CD4-positive, alpha-beta T cell treated with Interleukin-2 at 100 ng/mL for 4 hours (primary cell): ENCODE data around the gene PHKB.
A peak's percentile ranks its signal among the peaks of the same experiment; 100 is the strongest.

Source experiments
- DNase-seq: peaks from one replicate; pipeline ENCODE4 v3.0.0-alpha.2; 2020; ENCODE audit warnings: low spot score

Gene PHKB

DNA sequence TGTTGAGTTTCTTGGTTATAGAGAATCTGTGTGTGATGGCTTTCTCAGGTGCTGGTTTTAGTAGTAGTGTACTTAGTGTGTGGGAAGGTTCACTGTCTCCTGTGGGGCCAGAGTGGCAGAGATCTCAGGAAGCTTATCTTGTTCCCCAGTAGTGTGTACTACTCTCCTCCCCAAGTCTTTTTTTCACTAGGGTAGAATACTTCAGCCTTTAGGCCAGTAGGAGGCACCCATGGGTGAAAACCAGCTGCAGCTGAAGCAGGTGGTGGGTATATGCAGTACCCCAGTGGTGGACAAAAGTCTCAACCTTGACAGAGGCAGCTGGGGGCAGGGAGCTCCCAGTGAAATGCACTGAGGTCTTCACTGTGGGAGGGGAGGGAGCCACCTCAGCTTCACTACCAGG is 109.9 kb downstream of the PHKB start:
- DNase-seq: no peak

DNA sequence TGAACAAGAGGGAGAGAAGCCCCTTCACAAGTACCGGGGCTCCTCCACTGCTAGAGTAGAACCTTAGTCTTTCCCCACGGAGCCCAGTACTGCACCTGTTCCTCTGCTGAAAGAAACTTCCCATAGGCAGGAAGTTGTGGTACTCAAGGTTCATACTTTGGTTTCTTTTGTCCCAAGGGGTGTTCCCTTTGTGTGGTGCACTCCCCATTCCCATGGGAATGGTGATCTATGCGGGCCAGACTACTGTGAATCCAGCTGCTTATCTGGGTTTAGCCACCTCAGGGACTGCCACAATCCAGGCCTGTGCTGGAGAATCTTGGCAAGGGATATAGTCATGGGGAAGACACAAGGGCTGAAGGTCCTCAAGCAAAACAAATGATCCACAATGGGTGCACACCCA is 110.6 kb downstream of the PHKB start:
- DNase-seq: no peak

DNA sequence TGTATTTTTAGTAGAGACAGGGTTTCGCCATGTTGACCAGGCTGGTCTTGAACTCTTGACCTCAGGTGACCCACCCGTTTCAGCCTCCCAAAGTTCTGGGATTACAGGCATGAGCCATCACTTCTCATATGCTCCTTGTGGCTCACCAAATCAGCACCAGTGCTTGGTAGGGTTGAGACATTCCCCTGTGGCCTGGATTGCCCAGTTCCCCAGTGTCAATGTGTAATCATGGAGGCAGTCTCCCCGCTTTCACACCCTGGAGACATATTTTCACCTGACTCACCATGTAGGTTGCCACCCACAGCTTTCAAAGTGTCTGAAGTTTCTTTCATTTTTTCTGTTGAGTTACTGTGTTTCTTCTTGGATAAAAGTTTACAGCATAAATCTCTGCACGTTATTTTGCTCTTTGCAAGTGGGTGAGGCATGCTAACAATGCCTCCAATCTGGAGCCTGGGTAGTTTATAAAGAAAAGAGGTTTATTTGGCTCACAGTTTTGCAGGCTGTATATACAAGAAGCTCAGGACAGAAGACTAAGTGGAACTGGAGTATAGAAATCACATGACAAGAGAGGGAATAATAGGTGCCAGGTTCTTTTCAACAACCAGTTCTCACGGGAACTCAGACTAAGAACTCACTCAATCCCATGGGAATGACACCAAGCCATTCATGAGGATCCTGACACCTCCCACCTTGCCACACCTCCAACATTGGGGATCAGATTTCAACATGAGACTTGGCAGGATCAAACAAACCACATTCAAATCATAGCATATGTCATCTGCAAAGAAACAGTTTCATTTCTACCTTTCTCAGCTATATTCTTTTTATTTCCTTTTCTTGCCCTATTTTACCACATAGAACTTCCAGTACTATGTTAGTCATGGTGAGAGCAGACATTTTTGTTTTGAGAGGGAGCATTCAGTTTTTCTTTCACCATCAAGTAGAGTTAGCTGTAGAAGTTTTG is 113.2 kb downstream of the PHKB start:
- DNase-seq: peak; percentile 10

GRCh38 chr16:47577029-47577428 is 115.9 kb downstream of the PHKB start:
- no peak for DNase-seq

DNA sequence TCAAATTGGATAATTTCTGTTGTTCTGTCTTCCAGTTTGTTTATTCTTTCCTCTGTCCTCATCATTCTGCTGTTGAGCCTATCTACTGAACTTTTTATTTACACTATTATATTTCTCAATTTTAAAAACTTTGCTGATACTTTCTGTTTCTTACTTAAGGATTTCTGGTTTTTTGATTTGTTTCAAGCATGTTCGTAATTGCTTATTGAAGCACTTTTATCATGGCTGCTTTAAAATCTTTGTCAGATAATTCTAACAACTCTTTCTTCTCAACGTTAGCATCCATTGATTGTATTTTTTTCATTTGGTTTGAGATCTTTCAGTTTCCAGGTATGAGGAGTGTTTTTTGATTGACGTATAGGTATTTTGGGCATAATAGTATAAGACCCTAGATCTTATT is 116.9 kb downstream of the PHKB start:
- DNase-seq: no peak

- DNase-seq: no peak
Measured at GRCh38 chr16:47578573-47578972, 117.4 kb downstream of the PHKB start.

- DNase-seq: no peak
Measured at GRCh38 chr16:47581114-47581513, 120.0 kb downstream of the PHKB start.

GRCh38 chr16:47584464-47585225 is 123.5 kb downstream of the PHKB start:
- DNase-seq: no peak

DNA sequence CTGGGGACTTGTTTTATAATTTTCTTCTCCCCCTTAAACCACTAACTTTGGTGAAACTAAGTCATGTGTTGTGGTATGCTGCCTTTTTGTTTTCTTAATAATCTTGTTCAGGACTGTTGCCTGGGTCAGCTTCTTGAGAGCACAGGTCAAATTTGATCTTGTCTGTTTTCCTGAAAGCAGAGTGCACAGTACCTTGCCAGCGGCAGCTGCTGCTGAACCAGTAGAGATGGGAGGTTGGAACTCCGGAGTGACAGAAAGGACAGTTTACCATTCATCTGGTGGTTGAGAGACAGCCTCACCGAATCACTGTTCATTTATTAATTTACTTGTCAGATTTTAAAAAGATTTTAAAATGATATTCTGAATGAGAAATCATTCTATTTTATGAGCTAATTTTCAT is 125.0 kb downstream of the PHKB start:
- no peak for DNase-seq

GRCh38 chr16:47590472-47590871 is 129.3 kb downstream of the PHKB start:
- no peak for DNase-seq

DNA sequence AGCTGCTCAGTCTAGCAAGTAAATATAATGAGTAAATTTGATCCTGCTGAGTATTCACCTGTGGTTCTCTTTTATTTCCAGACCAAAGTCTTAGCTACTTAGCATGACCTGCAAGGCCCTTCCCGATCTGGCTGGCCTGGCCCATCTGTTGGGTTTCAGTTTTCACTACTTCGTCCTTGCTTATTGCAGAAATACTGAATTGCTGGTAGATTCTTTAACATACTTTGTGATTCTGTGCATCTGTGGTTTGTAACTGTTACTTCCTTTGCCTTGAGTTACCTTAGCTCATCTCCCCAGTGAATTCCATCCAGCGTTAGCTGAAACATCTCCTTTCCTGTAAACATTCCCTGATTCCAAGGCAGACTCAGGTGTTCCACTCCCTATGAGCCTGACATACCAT is 131.1 kb downstream of the PHKB start:
- DNase-seq: no peak

DNA sequence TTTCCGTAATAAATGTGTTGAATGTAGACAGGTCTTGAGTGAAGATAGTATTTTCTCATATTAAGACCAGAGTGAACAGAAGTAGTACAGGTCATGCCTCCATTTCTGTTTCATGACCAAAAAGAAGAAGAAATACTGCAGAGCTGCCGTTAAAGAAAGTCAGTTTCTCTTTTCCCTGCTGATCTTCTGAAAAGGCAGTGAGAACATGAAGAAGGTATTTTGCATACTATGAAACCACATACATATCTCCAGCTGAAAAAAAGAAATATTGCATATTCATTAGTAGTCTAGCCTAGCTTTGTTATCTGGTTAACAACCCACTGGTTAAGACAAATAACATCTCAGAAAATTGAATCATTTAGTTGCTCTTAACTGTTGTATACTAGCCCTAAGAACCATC is 138.4 kb downstream of the PHKB start:
- no peak for DNase-seq

DNA sequence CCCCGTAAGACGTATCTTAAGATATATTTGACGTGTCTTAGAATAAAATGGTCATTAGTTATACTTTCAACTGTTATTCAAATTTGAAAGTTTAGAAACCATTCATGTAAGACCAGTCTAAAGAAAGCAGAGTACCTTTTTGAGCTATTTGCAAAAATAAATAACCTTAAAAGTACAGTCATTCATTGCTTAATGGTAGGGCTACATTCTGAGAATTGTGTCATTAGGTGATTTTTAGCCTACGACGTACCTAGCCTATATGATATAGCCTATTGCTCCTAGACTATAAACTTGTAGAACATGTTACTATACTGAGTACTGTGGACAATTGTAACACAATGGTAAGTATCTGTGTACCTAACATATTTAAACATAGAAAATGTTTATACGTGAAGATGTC is 139.2 kb downstream of the PHKB start:
- no peak for DNase-seq

GRCh38 chr16:47604306-47604705 is 143.2 kb downstream of the PHKB start:
- DNase-seq: no peak

DNA sequence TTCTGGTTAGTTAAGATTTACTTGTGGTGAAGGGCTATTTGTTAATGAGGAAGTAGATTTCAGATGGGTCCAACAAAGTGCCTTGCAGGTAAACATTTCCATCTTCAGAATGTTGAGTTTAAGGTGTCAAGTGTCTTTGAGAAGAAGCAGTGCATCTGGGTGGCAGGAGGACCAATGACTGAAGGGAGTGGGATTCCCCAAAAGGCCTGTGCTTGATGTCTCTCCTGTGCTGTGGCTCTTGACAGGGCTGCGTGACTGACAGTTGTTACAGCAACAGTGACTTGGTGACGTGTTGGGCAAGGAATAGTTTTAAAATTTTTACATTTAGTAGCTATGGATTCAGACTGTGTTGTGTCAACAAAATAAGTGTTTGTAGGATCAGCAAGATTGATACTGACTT is 149.9 kb downstream of the PHKB start:
- DNase-seq: no peak

- no peak for DNase-seq
Measured at GRCh38 chr16:47611848-47612493, 150.8 kb downstream of the PHKB start.

DNA sequence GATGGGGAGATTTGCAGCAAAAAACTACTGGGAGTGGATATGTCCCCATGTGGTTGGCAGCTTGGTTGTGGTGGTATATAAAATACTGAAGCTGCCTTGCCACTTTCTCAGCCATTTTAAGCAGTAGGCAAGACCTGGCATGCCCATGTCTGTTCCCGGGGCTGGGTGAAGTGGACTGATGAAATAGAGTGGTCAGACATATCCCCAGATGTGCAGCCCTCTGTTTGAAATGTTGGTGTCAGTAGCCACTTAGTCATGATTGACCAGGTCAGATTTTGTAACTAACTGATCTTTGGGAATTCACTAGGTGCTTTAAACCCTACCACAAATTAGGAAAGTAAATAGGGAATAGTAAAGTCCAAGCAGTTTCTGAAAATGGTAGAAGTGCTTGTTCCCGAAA is 151.6 kb downstream of the PHKB start:
- DNase-seq: no peak

- no peak for DNase-seq
Measured at GRCh38 chr16:47613251-47613650, 152.1 kb downstream of the PHKB start.

DNA sequence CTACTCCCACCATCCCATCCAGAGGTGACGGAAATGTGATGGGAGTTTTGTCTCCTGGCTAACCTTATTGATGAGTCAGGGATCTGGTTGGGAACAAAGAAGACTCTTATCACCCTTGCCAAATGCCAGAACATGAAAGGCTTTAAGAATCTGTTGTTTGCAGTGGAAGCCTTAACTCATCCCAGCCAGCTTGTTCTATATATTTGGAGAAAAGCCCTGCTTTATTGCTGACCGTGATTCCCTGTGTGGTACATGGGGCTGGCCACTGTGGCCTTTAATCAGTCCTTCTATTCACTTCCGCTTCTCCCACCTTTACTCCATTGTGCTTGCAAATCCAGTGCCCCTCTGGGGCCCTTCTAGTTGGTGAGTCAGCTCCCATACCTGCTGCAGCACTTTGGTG is 156.6 kb downstream of the PHKB start:
- no peak for DNase-seq

- no peak for DNase-seq
Measured at GRCh38 chr16:47622451-47623176, 161.5 kb downstream of the PHKB start.

GRCh38 chr16:47624563-47624962 is 163.4 kb downstream of the PHKB start:
- no peak for DNase-seq

DNA sequence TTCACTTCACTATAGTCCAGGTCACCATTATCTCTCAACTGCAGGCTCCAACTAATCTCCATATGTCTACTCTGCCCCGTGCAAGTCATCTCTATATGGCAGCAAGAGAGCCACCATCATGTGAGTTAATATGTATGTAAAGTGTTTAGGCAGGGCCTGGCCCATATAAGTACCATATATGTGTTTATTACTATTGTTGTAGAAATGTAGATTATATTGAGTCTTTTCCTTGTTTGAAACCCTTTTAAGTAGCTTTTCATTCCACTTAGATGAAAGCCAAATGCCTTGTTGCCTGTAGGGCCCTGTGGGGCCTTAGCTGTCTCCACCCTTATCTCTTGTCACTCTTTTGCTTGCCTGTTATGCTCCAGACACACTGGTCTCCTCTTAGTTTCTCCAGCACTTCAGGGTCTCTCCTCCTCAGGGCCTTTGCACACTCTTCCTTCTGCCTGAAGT is 164.0 kb downstream of the PHKB start:
- DNase-seq: no peak
